SHP77 treated with DMSO at 0.1 percent for 48 hours (cell line): ENCODE results near the gene GRB10.

Experiments used
- DNase-seq: peaks from one replicate; lab custom pipeline; 2025; lab: John Stamatoyannopoulos, UW

The GRB10 gene

GRCh38 chr7:50782375-50783208, at the start of gene GRB10:
Gene GRB10, minus strand, starts transcription at chr7:50782896. Its CDS starts 50,574 bp downstream, at chr7:50732322.
- DNase-seq = peak; percentile 44

- no peak for DNase-seq
Measured at GRCh38 chr7:50828801-50829200, 46.1 kb upstream of the GRB10 start.

DNA sequence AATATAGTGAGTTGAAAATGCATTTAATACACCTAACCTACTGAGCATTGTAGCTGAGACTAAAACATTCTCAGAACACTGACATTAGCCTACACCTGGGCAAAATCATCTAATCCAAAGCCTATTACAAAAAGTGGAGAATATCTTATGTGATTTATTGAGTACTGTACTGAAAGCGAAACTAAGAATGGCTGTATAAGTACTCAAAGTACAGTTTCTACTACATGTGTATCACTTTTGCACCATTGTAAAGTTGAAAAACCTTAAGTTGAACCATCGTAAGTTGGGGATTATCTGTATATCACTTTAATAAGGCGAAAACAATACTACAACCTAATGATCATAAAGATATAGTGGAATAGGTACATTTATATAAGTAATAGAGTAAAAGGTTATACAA, 45.4 kb upstream of the GRB10 start:
- DNase-seq = no peak

DNA sequence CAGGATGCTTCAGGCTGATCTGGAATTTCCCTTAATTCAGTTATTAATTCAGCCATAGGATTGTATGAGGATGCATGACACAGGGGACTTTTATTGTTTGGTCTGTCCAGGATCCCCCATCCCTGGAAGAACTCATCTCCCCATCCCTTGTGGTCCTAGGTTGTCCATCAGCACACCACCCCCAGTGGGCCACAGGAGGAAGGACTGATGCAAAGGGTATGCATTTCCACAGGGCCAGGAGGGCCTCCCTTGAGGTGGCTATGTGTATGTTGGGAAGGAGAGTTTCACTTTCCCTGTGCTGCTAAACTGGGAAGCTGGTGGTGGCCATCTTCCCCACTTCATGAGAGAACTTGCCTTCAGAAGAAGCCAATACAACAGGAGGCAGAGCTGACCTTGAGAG, 44.6 kb upstream of the GRB10 start:
- DNase-seq = no peak

DNA sequence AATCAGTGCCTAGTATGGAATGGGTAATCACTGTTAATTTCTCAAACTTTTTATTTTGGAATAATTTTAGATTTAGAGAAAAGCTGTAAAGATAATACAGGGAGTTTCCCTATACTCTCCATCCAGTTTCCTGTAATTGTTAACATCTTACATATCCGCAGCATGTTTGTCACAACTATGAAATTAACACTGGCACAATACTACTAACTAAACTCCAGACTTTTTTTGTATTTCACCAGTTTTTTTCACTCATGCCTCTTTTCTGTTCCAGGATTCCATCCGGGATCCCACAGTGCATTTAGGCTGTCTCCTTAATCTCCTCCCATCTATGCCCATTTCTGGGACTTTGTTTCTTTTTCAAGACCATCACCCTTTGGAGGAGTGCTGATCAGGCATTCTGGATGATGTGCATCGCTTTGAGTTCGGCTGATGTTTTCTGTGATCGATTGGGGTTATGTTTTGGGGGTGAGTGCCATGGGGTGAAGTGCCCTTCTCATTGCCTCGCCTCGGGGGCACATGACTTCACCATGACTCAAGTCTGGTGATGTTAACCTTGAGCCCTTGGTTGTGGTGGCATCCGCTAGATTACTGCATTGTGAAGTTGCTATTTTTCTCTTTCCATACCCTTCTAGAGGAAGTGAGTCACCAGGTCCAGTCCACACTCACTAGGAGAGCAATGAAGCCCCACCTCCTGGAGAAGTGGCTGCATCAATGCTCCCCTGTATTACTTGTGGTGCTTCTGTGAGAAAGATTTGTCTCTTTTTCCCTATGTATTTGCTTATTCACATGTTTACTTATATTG, 43.9 kb upstream of the GRB10 start:
- no peak for DNase-seq

DNA sequence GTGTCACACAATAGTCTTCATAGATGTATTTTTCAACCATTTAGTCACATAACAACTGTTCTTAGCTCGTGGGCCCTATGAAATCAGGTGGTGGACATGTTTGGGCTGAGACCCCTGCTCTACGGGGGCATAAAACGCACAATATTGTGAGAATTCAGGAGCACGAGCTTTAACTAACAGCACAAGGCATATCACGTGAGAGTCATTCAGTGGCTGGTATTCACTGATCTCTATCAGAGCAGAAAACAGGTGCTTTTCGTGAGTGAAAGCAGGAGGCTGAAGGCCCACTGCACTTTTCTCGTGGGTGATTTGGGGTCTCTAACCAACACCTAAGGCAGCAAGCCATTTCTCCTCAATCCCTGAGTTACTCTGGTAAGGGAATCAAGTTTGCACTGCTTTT, 42.8 kb upstream of the GRB10 start:
- no peak for DNase-seq

- no peak for DNase-seq
Measured at GRCh38 chr7:50824882-50825281, 42.2 kb upstream of the GRB10 start.

DNA sequence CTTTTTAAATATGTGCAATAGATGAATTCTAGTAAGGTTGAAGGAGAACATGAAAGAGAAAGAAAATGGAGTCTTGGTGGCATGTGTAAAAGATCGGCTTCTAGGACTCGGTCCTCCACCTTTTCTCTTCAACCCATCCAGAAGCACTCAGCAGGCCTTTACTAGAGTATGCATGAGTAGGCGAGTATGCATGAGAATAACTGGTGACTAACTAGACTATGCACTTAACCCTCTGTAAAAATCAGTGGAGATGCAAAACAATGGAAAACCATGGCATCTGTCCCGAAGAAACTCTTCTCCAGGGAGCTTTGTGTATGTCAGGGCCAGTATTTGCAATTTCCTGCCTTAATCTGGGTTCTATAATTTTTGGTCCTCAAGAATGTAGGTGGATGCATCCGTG, 40.0 kb upstream of the GRB10 start:
- DNase-seq = no peak

DNA sequence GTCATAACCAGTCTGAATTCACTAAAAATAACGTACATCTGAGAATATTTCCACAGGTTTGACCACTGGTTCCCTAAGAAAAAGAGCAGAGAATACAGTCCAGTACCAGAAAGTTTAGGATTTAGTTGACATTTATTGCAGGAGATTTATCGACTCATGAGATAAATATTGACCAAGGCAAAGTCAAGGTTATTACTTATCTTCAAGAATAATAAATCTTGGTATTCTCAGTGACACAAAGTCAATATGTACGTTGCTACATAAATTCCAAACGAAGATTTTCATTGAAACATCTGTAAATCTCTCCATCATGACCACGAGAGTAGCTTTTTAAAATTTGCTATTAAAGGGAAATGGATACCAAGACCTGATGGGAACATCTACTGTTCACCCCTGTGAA, 39.4 kb upstream of the GRB10 start:
- peak; percentile 22 for DNase-seq

- peak; percentile 59 for DNase-seq
Measured at GRCh38 chr7:50821457-50822008, 38.8 kb upstream of the GRB10 start.

- no peak for DNase-seq
Measured at GRCh38 chr7:50818324-50818723, 35.6 kb upstream of the GRB10 start.

GRCh38 chr7:50817561-50817960, 34.9 kb upstream of the GRB10 start:
- no peak for DNase-seq

DNA sequence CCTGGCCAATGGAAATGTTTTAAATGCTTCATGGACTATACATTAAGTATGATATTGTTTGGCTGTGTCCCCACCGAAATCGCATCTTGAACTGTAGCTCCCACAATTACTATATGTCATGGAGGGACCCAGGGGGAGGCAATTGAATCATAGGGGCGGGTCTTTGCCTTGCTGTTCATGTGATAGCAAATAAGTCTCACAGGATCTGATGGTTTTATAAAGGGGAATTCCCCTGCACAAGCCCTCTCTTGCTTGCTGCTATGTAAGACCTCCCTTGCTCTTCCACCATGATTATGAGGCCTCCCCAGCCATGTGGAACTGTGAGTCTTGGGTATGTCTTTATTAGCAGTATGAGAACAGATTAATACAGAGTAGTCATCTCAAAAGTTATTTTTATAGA, 32.4 kb upstream of the GRB10 start:
- no peak for DNase-seq

GRCh38 chr7:50814166-50814565, 31.5 kb upstream of the GRB10 start:
- DNase-seq = no peak

DNA sequence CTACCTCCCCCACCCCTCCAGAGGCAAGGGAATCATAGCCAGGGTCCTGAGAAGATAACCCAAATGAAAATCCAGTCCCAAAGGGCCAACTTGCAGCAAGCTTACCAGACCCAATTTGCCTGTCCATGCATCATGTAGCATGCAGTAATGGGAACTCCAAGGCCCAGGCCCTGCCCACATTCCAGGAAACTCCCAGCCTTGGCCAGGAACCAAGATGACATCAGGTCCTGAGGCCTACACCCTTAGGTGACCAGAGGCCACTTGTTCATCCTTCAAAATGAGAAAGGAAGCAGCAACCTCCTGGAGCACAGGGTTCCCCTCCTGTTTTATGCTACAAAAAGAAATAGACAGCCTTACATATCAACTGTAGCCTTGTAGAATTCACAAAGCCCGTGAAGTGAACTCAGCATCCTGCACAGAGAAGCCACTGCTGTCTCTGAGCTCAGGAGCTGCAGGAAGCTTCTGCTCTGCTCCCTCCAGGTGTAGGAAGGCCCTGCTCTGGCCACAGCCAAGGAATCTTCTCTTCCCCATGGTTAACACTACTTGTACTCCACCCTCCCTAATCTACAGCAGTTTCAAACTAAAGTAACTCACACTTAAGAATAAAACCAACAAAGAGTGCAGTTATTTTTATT, 30.3 kb upstream of the GRB10 start:
- DNase-seq = peak; percentile 18

- no peak for DNase-seq
Measured at GRCh38 chr7:50812094-50812493, 29.4 kb upstream of the GRB10 start.

DNA sequence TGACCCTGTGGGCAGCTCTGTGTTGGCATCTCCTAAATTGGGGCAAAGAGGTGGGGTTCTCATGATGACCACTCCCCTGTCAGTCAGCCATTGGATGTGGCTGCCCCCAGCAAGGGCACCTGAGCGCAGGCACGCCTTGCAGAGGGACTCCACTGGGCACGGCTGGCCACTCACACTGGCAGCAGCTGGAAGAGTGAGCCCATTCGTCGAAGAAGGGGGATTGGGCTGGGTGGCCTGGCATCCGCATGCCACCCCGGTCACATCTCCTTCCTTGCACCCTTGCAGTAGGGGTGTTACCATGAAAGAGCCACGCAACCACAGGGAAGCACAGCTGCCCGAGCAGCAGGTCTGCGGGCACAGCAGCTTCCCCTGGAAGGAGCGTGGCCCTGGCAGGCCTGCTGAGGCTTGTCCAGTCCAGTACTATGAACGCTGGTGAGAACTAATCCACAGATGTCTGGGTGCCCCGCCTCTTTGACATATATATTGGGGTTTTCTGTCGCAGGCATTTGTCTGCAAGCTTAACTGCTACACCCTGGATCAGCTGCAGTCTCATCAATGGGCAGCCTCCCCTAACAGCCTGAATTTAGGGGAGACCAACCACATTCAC, 25.7 kb upstream of the GRB10 start:
- DNase-seq = no peak

GRCh38 chr7:50807026-50807730, 24.5 kb upstream of the GRB10 start:
- DNase-seq = no peak

- DNase-seq = no peak
Measured at GRCh38 chr7:50806143-50806542, 23.4 kb upstream of the GRB10 start.

DNA sequence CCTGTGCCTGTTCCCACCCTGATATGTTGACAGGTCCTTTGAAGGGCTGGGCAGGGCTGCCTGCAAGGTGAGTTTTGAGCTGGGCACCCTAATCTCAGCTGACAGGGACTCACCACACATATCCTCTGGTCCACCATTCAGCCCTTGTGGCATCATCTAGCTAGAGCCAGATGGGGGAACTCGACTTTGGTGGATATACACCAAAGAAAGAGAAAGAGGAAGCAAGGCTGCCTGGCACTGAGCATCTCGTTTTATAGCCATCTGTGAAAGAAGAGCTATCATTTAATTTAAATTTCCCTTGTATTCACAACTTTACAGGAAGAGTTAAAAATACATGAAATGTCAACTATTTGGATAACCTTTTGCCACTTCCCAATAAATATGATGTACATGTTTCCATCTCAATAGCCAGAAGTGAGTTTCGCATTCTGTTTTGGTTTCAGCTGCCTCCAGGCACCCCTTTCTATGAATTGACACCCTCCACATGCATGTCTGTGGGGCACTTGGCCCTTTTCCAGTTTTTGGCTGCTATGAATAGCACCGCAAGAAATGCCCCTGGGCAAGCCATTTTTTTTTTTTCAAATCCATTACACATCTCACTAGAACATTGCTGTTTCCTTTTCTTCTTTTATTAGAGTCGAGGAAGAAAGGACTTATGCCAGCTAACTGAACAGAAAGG, 22.9 kb upstream of the GRB10 start:
- no peak for DNase-seq
